NOMO-1 treated with DMSO at 0.1 percent for 48 hours (cell line): ENCODE results near the gene FGFR4.

Experiments
- DNase-seq: peaks from one replicate; lab custom pipeline; 2025; ENCODE audit not compliant: unreplicated experiment; lab: John Stamatoyannopoulos, UW

Gene FGFR4

GRCh38 chr5:177084175-177084574, 2.5 kb upstream of the FGFR4 start:
- DNase-seq: no peak

GRCh38 chr5:177085985-177086653, 596 bp upstream of the FGFR4 start:
- no peak for DNase-seq

GRCh38 chr5:177087398-177088005, 787 bp downstream of the FGFR4 start:
- no peak for DNase-seq

- no peak for DNase-seq
Observed at GRCh38 chr5:177089127-177089526, 2.4 kb downstream of the FGFR4 start.

GRCh38 chr5:177089825-177090641, 3.3 kb downstream of the FGFR4 start:
- no peak for DNase-seq

- DNase-seq: no peak
Observed at GRCh38 chr5:177090813-177091212, 4.1 kb downstream of the FGFR4 start.

GRCh38 chr5:177091232-177091631, 4.5 kb downstream of the FGFR4 start:
- no peak for DNase-seq

- no peak for DNase-seq
Observed at GRCh38 chr5:177092178-177093081, 5.7 kb downstream of the FGFR4 start.

GRCh38 chr5:177093082-177093712, 6.5 kb downstream of the FGFR4 start:
- DNase-seq: no peak

GRCh38 chr5:177093803-177094202, 7.1 kb downstream of the FGFR4 start:
- no peak for DNase-seq

- no peak for DNase-seq
Observed at GRCh38 chr5:177094224-177095087, 7.7 kb downstream of the FGFR4 start.

GRCh38 chr5:177095088-177095669, 8.5 kb downstream of the FGFR4 start:
- DNase-seq: no peak

GRCh38 chr5:177096162-177097015, 9.7 kb downstream of the FGFR4 start:
- DNase-seq: no peak

- DNase-seq: no peak
Observed at GRCh38 chr5:177097016-177097985, 10.6 kb downstream of the FGFR4 start.

- no peak for DNase-seq
Observed at GRCh38 chr5:177098120-177098469, 11.4 kb downstream of the FGFR4 start.

- no peak for DNase-seq
Observed at GRCh38 chr5:177098470-177099141, 11.9 kb downstream of the FGFR4 start.
